Left kidney (tissue), 2 donors: ENCODE data around the gene TUBB2B. TPM values are rescaled to one million over a fixed set of nuclear protein-coding genes. Genes with fewer than 3 reads are reported as not detected.
"Not testable (repeated sequence)": the region's sequence is repeated elsewhere in the genome, so short reads cannot be mapped to it uniquely, and the experiment has no call there.

ENCODE experiments used
- DNase-seq: peaks from one replicate; pipeline ENCODE4 v3.0.0-alpha.2; 2013
- polyA plus RNA-seq: library from polyadenylated mRNA; unstranded; fragments of 120-200 nt; gene quantifications from one replicate; pipeline ENCODE4 v1.2.1, GENCODE V29; 2013; ENCODE audit not compliant: insufficient read length

The TUBB2B gene
- polyA plus RNA-seq, 1 donor = 104 TPM

GRCh38 chr6:3211681-3212080 lies 15.8 kb downstream of the TUBB2B start:
- DNase-seq = no peak

GRCh38 chr6:3210024-3210610 lies 17.3 kb downstream of the TUBB2B start:
- DNase-seq = no peak

- no peak for DNase-seq
Measured at GRCh38 chr6:3209114-3210023, 18.1 kb downstream of the TUBB2B start.

DNA sequence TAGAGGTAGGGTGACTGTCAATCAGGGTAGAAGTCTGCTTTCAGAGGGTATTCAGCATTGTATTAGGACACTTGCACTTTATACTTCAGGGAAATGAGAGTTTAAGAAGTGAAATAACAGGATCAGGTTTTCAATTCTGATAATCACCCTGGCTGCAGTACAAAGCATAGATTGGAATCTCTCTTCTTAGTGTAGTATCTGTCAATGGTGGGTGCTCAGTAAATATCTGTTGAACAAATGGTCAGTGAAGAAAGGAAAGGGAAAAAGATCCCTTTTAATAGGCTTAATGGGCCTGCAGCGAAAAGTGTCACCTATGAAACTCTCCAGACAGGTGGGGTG lies 18.7 kb downstream of the TUBB2B start:
- no peak for DNase-seq

- no peak for DNase-seq
Measured at GRCh38 chr6:3208098-3208774, 19.2 kb downstream of the TUBB2B start.

DNA sequence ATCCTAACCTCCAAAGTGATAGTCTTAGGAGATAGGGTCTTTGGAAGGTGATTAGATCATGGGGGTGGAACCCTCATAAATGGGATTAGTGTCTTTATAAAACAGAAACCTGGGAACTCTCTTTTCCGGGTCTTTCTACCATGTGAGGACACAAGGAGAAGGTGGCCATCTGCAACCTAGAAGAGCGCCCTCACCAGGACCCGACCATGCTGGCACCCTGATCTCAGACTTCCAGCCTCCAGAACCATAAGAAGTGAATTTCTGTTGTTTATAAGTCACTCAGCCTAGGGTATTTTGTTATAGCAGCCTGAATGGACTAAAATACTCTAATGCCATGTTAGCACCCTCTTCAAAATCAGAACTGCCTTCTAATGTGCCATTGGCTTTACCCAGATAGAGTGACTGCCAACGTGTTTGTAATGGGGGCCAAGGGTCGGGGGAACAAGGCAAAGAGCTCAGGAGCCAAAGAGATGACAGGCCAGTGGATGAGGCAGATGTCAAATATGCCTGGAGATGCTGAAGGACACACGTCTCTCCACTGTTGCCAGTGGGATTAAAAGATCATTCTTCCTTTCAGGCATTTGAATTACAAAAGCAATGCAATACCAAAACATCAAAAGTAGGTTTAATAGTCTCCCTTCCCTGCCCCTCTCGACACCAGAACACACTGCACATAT lies 21.0 kb downstream of the TUBB2B start:
- DNase-seq = no peak

GRCh38 chr6:3205913-3206312 lies 21.5 kb downstream of the TUBB2B start:
- no peak for DNase-seq

GRCh38 chr6:3204921-3205320 lies 22.5 kb downstream of the TUBB2B start:
- no peak for DNase-seq

DNA sequence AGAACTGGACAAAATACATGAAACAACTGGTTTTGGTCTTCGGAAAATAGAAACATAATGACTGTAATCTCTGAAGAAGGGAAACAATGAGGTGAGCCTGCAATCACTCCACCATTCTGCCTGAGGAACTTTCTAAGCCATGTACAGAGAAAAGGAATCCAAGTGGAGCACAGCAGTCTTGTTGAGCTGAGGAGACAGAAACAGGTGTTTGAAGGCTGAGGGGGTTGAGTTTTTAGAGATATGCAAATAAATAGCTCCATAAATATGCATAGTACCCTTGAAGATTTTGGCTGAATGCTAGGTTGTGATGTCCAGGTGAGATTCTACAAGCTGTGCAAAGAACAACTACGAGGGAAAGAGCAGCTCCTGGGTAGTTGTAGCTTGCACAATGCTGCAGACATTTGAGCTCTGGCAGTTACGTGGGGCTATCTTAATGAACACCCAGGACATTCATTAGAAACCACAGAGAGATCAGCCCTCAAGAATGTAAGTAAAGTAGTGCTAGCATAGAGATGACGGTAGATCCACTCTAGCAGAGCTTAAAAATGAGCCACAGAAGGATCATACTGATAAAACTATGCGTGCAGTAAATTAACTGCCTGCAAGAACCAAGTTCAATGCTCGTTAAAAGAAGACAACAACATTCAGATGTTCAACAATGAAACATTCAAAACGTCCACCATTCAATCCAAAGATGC lies 24.3 kb downstream of the TUBB2B start:
- no peak for DNase-seq

DNA sequence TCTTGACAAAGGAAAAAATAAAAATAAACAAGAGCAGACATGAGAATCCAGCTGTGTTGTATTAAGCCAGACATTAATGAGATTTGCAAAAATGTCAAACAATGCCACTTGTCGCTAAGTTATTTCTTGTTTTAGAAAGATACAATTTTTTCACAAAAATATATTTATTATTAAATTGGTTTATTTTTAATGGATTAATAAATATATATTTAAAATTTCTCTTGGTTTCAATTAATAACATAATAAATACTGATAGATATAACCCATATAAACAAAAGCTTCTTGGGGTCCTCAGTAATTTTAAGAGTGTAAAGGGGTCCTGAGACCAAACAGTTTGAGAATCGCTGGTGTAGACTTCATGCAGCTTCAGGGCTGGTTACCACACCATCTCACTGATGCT lies 26.1 kb downstream of the TUBB2B start:
- DNase-seq = no peak

- DNase-seq = no peak
Measured at GRCh38 chr6:3200682-3201081, 26.8 kb downstream of the TUBB2B start.

DNA sequence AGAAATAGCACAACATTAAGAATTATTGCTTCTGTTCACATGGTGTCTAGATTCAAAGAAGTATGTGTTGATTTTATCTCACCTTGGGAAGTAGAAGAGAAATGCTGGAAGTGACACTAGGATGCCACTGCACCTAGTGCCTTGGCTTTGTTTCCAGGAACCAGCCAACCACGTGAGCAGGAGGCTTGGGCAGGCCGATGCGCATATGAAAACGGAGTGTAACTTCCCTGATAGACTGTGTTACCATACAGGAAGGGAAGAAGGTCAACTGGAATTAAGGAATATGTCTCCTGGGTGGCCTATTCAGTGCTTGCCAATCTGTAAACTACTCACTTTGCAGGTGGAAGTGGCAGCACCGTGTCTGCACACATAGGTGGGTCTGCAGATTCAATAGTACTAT lies 28.1 kb downstream of the TUBB2B start:
- DNase-seq = no peak

DNA sequence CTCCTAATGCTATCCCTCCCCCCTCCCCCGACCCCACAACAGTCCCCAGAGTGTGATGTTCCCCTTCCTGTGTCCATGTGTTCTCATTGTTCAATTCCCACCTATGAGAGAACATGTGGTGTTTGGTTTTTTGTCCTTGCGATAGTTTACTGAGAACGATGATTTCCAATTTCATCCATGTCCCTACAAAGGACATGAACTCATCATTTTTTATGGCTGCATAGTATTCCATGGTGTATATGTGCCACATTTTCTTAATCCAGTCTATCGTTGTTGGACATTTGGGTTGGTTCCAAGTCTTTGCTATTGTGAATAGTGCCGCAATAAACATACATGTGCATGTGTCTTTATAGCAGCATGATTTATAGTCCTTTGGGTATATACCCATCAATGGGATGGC lies 29.7 kb downstream of the TUBB2B start:
- not testable (repeated sequence) for DNase-seq

GRCh38 chr6:3196770-3197169 lies 30.7 kb downstream of the TUBB2B start:
- no peak for DNase-seq

GRCh38 chr6:3195695-3196497 lies 31.6 kb downstream of the TUBB2B start:
- DNase-seq = no peak

GRCh38 chr6:3195420-3195694 lies 32.1 kb downstream of the TUBB2B start:
- DNase-seq = no peak

DNA sequence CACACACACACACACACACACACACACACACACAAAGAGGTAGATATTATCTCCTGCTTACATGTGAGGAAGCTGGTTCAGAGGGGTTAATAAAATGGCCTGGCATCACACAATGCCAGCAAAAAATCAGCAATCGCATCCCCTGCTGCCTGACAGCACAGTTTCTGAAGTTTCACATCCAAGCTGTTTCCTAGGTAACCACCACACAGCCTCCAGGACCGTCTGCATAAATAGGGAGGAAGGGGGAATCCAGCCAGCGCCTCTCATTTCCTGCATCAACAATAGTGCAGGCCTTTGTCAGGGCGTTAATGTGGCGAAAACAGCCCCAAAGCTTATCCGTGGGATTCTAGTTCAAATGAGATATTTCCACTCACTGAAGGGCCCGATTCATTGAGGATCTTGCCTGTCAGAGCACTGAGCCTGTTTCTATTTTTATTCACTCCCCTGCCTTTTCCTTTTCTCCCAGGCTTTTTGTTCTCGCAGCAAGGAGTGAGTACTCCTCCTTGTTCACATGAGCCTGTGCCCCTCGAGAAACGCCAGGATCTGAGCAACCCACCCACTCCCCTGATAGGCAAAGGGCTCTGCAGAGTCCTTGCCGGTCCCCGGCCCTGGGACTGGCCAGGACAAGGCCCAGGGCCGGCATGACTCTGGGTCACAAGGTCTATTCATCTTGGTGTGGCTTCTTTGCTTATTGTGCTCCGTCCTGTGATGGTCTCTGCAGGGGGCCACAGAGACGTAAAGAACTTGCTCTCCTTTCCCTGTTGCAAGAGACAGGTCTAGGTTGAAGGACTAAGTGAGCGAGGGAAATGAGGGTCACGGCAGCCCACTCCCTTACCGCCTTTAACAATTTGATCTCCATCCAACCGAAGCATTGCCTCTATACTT lies 32.7 kb downstream of the TUBB2B start:
- DNase-seq = no peak

- DNase-seq = no peak
Measured at GRCh38 chr6:3193102-3193849, 34.2 kb downstream of the TUBB2B start.

- DNase-seq = no peak
Measured at GRCh38 chr6:3190779-3191178, 36.7 kb downstream of the TUBB2B start.

DNA sequence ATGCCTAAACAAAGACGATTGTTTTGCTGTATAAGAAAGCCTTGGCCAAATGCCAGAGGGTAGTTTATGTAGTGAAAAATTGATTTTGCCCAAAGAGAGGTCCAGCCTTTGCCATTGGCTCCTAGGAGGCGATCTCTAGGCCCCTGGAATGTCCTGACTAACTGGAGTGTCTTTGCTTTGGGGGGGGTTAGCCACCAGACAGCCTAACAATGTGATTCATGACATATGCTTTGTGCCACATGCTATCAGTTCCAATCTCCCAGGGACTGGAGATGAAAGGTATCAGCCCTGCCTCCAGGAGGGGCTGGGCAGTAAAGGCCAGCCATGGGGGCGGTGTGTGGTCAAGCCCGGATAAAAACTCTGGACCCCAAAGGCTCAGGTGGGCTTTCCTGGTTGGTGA lies 37.4 kb downstream of the TUBB2B start:
- no peak for DNase-seq
